Ishikawa (cell line): ENCODE results near the gene CEND1.
A peak's percentile ranks its signal among the peaks of the same experiment; 100 is the strongest.

Source experiments
- CEBPB ChIP-seq: IDR thresholded peaks from 2 replicates; pipeline ENCODE4 v1.6.1; 2012
- CREB1 ChIP-seq: IDR thresholded peaks from 2 replicates; pipeline ENCODE4 v1.6.1; 2012; ENCODE audit warnings: low read depth
- EGR1 ChIP-seq: IDR thresholded peaks from 2 replicates; pipeline ENCODE4 v1.6.1; 2012
- EP300 ChIP-seq: IDR thresholded peaks from 2 replicates; pipeline ENCODE4 v1.6.1; 2012; ENCODE audit warnings: borderline replicate concordance
- FOXM1 ChIP-seq: IDR thresholded peaks from 2 replicates; pipeline ENCODE4 v1.6.1; 2012; ENCODE audit warnings: low read depth, borderline replicate concordance
- MAX ChIP-seq: IDR thresholded peaks from 2 replicates; pipeline ENCODE4 v1.6.1; 2012
- NFIC ChIP-seq: IDR thresholded peaks from 2 replicates; pipeline ENCODE4 v1.6.1; 2012
- RAD21 ChIP-seq: IDR thresholded peaks from 2 replicates; pipeline ENCODE4 v1.6.1; 2012; ENCODE audit warnings: low read depth
- REST ChIP-seq: IDR thresholded peaks from 2 replicates; pipeline ENCODE4 v1.6.1; 2012; ENCODE audit warnings: low read depth, mild to moderate bottlenecking
- TAF1 ChIP-seq: IDR thresholded peaks from 2 replicates; pipeline ENCODE4 v1.6.1; 2012; ENCODE audit warnings: low read depth, mild to moderate bottlenecking
- TCF12 ChIP-seq: IDR thresholded peaks from 2 replicates; pipeline ENCODE4 v1.6.1; 2012; ENCODE audit warnings: low read depth
- TEAD4 ChIP-seq: IDR thresholded peaks from 2 replicates; pipeline ENCODE4 v1.6.1; 2012
- USF1 ChIP-seq: IDR thresholded peaks from 2 replicates; pipeline ENCODE4 v1.6.1; 2012
- YY1 ChIP-seq: IDR thresholded peaks from 2 replicates; pipeline ENCODE4 v1.6.1; 2012; ENCODE audit warnings: low read depth
- ZBTB7A ChIP-seq: IDR thresholded peaks from 2 replicates; pipeline ENCODE4 v1.6.1; 2012; ENCODE audit warnings: low read depth

Gene CEND1

GRCh38 chr11:823441-824291 is 33.8 kb upstream of the CEND1 start:
- no peak for TF ChIP-seq EGR1
- no peak for TF ChIP-seq NFIC
- TF ChIP-seq TCF12: no peak
- TF ChIP-seq USF1: no peak
- TF ChIP-seq MAX: no peak
- TF ChIP-seq YY1: no peak
- no peak for TF ChIP-seq CREB1
- TF ChIP-seq TAF1: no peak
- no peak for TF ChIP-seq CEBPB

GRCh38 chr11:821512-822371 is 31.9 kb upstream of the CEND1 start:
- no peak for TF ChIP-seq ZBTB7A
- no peak for TF ChIP-seq CEBPB
- TF ChIP-seq EGR1: no peak
- TF ChIP-seq YY1: no peak
- TF ChIP-seq TAF1: no peak
- TF ChIP-seq USF1: no peak
- no peak for TF ChIP-seq TCF12
- TF ChIP-seq MAX: no peak
- TF ChIP-seq EP300: no peak
- TF ChIP-seq FOXM1: no peak
- TF ChIP-seq REST: no peak
- no peak for TF ChIP-seq CREB1
- no peak for TF ChIP-seq TEAD4
- TF ChIP-seq NFIC: no peak
- no peak for TF ChIP-seq RAD21

GRCh38 chr11:820655-821511 is 31.0 kb upstream of the CEND1 start:
- no peak for TF ChIP-seq ZBTB7A
- TF ChIP-seq TCF12: peak; percentile 53; the same call in 1 of the 2 replicates
- peak; percentile 81 for TF ChIP-seq TEAD4
- TF ChIP-seq CEBPB: peak; percentile 89
- no peak for TF ChIP-seq USF1
- TF ChIP-seq NFIC: peak; percentile 59
- TF ChIP-seq MAX: peak; percentile 24; the same call in 1 of the 2 replicates
- no peak for TF ChIP-seq EP300

GRCh38 chr11:819943-820649 is 30.2 kb upstream of the CEND1 start:
- TF ChIP-seq TEAD4 (no peak), USF1 (peak; percentile 42; the same call in 1 of the 2 replicates), EGR1 (peak; percentile 44; the same call in 1 of the 2 replicates), CREB1 (no peak), ZBTB7A (no peak), NFIC (no peak), MAX (peak; percentile 5; the same call in 1 of the 2 replicates), RAD21 (no peak)
